Stimulated activated naive CD4-positive, alpha-beta T cell treated with Interleukin-2 at 50 U/mL for 16 hours (primary cell): Measurements from ENCODE around the gene GTF2H4.
"Not testable (repeated sequence)": the region's sequence is repeated elsewhere in the genome, so short reads cannot be mapped to it uniquely, and the experiment has no call there.

Experiments used
- DNase-seq: peaks from one replicate; lab custom pipeline; 2025; lab: John Stamatoyannopoulos, UW

GTF2H4 gene

DNA sequence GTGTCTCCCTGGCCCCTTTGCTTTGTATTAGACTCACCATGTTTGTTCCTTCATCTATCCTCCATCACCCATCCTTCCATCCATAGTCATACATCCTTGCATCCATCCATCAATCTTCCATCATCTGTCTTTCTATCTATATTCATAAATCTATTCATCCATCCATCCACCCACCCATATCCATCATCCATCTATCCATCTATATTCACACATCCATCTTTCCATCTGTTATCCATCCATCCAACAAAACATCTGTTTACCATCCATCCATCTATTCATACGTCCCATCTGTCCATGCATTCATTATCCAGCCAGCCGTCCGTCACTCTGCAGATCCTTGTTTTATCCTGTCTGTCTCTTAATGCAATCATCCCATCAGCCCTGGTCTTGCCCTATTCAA lies 13.1 kb upstream of the GTF2H4 start:
- no peak for DNase-seq

DNA sequence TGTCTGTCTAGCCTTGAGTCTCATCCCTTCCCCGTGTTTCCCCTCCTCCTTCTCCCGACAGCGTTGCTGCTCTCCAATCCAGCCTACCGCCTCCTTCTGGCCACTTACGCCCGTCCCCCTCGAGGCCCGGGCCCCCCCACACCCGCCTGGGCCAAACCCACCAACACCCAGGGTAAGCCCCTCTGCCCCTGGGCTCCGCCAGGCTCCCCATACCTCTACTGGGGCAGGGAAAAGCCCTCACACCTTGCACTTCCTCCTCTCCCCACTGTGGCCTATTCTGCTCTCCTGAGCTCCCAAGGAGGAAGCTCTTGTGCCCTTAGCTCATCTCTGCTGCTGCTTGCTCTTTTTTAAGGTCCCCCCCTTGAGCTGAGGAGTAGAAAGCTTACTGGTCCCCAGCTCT lies 12.7 kb upstream of the GTF2H4 start:
- DNase-seq, result no peak

DNA sequence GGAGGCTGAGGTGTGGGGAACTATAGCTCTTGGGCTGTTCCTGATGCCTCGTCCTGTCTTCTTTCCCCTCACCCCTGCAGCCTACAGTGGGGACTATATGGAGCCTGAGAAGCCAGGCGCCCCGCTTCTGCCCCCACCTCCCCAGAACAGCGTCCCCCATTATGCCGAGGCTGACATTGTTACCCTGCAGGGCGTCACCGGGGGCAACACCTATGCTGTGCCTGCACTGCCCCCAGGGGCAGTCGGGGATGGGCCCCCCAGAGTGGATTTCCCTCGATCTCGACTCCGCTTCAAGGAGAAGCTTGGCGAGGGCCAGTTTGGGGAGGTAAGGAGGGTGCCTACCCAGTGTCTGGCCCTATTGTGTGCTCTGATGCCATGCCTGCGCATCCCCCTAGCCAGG lies 11.5 kb upstream of the GTF2H4 start:
- no peak for DNase-seq

DNA sequence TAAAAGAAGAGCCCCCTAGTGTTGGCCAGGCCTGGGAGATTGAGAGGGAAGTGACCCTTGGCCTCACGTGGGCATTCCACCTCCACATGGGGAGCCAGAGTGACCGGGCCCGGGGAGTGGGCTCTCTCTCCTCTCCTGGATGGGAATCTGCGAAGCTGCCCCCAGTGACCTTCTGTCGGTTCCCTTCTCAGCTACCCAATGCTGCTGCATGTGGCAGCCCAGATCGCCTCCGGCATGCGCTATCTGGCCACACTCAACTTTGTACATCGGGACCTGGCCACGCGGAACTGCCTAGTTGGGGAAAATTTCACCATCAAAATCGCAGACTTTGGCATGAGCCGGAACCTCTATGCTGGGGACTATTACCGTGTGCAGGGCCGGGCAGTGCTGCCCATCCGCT lies 10.1 kb upstream of the GTF2H4 start:
- DNase-seq, result no peak

DNA sequence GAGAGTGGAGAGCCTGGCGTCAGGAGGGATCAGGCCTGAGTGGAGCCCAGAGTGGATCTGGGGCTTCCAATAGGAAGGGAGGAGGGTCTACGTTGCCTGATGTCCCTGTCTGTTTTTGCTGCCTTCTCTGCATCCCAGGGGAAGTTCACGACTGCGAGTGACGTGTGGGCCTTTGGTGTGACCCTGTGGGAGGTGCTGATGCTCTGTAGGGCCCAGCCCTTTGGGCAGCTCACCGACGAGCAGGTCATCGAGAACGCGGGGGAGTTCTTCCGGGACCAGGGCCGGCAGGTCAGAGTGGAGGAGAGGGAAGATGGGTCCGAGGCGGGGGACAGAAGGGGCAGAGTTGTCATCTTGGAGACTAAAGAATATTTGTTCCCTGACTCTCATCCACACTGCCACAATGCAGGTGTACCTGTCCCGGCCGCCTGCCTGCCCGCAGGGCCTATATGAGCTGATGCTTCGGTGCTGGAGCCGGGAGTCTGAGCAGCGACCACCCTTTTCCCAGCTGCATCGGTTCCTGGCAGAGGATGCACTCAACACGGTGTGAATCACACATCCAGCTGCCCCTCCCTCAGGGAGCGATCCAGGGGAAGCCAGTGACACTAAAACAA lies 9.2 kb upstream of the GTF2H4 start:
- DNase-seq, result no peak

DNA sequence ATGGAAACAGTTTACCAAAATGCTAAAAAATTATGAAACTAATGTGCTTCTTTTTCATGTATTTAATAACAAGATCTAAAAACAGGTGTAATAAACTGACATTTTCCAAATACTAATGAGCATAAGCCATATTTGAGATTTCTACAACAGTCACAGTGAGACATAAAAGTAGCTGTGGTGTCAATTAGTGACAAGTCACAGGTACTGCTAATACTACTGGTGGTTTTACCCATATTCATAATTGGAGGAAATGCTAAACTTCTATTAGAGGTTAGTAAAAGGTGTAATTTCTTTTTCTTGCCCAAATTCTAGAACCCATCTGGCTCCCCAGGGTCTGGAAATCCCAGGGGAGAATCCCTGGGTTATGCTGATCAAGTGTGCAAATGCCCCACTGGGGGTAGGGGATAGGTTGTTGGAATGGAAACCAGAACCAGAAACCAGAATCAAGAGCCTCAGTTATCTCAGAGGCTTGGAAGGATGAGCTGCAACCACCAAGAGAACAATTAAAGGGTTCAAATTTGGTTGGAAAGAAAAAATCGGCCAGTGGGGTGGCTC lies 7.1 kb upstream of the GTF2H4 start:
- no peak for DNase-seq

DNA sequence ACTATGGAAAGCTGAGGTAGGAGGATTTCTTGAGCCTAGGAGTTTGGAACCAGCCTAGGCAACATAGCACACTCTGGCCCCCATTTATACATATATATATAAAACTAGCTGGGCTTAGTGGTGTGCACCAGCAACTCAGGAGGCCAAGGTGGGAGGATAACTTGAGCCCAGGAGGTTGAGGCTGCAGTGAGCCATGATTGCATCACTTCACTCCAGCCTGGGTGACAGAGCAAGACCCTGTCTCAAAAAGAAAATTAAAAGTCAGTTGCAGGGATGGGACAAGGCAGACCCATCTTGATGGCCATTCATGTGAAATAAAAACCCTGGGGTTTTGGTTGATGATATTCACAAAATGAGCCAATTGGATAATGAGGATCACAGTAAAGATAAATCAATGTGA lies 6.6 kb upstream of the GTF2H4 start:
- no peak for DNase-seq

DNA sequence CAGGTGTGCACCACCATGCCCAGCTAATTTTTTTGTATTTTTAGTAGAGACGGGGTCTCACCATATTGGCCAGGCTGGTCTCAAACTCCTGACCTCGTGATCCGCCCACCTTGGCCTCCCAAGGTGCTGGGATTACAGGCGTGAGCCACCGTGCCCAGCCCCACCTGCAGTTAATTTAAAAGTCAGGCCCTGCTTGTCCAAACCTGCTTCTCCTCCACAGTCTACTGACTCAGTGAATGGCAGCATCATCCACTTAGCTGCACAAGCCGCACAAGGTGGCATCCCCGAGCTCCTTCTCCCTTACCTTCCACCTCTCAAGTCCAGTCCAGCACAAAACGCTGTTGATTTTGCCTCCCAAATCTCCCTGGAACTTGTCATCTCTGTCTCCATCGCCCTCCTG lies 5.8 kb upstream of the GTF2H4 start:
- DNase-seq, result not testable (repeated sequence)

DNA sequence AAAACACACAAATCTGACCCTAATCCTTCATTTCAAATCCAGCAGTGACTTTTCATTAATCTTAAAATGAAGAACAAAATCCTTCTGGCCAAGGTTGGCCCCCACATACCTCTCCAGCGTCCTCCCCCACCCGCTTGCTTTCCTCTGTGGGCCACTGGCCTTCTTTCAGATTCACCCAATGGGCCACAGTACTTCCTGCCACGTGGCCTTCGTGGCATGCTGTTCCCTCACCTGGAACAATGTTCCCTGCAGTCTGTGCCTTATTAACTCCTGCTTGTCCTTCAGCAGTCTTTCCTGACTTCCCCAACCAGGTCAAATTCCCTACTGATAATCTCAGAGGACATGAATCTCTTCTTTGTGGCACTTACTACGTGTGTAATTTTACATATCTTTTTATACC lies 5.3 kb upstream of the GTF2H4 start:
- DNase-seq, result no peak

DNA sequence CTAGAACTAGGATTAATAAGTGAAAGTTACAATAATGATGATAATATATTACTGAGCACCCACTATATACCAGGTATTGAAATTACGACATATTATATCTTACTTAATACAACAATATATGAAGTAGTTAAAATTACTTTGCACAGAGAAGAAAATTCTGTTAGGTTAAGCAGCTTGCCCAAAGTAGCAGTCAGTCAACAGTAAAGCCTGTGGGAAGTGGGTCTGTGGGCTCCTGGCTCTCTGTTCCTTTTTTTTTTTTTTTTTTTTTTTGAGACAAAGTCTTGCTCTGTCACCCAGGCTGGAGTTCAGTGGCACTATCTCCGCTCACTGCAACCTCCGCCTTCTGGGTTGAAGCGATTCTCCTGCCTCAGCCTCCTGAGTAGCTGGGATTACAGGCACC lies 4.8 kb upstream of the GTF2H4 start:
- no peak for DNase-seq

DNA sequence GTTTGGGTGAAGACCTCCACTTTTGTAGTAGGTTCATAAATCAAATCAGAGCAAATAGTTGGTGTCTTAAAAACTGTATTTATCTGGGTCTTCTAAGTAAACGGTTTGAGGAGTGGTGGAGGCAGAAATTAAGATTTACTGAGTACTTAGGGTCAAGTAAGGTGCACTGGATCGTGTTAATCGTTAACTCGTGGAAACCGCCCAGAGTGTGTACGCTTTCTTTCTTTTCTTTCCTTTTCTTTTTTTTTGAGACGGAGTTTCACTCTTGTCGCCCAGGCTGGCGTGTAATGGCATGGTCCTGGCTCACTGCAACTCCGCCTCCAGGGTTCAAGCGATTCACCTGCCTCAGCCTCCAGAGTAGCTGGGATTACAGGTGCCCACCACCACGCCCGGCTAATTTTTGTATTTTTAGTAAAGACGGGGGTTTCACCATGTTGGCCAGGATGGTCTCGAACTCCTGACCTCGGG lies 683 bp upstream of the GTF2H4 start:
- DNase-seq, result not testable (repeated sequence)

DNA sequence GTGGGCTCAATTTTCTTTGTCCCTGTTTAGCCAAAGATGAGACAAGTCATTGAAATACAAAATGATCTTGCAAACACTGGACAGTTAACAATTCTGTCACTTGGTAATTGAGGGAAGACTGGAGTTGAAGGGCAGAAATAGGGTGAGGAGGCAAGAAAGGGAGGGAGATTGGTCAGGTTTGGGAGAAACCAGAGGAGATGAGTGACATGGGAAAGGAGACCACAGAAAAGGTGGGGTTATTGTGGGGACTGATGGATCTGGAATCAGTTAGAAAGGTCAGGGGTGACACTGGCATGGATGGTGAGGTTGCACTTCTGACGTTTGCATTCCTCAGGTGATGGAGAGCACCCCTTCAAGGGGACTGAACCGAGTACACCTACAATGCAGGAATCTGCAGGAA lies 693 bp downstream of the GTF2H4 start:
- DNase-seq, result no peak

DNA sequence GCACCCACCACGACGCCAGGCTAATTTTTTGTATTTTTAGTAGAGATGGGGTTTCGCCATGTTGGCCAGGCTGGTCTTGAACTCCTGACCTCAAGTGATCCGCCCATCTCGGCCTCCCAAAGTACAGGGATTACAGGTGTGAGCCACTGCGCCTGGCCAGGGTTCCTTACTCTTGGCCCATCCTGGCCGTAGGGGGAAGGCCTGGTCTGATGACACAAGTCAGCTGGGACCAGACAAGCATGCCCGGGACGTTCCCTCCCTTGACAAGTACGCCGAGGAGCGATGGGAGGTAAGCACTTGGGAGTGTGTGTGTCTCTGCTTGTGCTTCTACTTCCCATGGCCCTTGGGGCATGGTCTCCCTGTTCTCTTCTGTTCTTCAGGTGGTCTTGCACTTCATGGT lies 2.5 kb downstream of the GTF2H4 start:
- DNase-seq, result not testable (repeated sequence)

DNA sequence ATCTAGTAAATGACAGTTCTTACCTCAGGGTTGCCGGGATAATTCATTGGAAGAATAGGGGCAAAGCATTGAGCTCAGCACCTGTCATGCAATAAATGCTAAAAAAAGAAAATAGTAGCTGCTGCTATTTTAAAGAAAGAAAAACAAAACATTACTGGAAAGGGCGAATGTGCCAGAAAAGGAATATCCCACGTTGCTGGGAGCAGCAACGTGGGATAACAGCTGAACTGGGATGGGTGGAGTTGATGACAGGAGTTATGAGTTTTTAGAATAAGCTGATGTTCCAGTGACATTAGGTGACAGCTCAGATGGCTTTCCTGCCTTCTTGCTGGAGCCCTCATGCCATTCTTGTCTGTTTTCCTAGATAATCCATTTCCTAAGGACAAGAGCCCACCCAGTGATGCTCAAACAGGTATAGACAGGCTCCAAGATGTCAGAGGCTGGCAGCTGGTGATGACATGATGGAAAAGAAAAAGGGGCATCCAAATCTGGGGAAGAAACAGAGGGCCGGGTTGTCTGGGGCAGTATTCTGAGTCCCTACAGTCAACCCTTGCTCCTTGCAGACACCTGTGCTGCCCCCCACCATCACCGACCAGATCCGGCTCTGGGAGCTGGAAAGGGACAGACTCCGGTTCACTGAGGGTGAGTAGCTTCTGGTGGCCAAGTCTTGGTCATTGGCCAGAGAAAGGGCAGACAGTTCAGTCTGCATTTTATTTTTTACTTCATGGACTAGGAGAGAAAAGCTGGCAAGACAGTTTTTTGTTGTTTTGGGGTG lies 4.9 kb downstream of the GTF2H4 start:
- no peak for DNase-seq

DNA sequence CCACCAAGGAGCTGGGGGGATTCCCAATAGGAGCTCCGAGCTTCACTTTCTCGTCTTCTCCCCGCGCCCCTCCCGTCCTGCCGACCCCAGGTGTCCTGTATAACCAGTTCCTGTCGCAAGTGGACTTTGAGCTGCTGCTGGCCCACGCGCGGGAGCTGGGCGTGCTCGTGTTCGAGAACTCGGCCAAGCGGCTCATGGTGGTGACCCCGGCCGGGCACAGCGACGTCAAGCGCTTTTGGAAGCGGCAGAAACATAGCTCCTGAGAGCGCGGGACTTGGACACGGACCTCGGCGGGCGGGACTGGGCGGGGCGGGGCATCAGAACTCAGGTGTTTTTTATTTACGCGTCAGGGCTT lies 5.7 kb downstream of the GTF2H4 start:
- DNase-seq, result no peak

DNA sequence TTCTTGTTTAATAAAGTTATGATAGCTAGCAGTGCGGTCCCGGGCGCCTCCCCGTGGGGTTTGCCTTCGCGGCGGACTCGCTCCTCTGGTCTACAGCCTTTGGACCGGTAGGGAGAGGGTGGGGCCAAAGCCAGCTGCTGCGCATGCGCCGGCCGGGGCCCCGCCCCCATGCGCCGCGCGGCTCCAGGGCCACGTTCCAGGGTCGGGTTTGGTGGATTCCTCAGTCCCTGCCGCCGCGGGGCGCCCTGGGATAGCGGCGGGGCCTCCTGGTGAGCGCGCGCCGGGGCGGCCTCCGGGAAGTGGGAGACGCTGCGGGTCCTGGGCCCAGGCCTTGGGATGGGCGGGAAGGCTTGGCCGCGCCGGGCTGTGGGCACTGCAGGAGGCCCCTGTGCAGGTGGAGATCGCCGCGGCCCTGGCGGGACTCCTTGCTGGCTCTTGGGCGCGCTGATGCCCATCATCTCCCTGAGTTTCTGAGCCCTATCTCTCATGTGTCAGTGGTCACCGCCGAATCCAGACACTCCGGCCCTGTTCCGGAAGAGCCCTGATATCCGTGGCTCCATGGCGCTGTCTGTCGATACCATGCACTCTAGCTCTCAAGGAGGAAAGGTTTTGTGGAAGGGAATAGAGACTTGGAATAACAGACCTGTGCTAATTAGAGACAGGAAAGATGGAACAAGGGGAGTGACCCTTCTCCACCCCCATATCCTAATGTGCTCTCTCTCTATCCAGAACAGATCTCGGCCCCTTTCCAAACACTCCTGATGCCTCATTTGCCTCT lies 6.3 kb downstream of the GTF2H4 start, which contains the start of gene VARS2:
Gene VARS2 (plus strand): TSS at position 163 of the 778 bp plus-strand sequence. CDS start 599 bp downstream, at position 762.
- peak; percentile 76 for DNase-seq

DNA sequence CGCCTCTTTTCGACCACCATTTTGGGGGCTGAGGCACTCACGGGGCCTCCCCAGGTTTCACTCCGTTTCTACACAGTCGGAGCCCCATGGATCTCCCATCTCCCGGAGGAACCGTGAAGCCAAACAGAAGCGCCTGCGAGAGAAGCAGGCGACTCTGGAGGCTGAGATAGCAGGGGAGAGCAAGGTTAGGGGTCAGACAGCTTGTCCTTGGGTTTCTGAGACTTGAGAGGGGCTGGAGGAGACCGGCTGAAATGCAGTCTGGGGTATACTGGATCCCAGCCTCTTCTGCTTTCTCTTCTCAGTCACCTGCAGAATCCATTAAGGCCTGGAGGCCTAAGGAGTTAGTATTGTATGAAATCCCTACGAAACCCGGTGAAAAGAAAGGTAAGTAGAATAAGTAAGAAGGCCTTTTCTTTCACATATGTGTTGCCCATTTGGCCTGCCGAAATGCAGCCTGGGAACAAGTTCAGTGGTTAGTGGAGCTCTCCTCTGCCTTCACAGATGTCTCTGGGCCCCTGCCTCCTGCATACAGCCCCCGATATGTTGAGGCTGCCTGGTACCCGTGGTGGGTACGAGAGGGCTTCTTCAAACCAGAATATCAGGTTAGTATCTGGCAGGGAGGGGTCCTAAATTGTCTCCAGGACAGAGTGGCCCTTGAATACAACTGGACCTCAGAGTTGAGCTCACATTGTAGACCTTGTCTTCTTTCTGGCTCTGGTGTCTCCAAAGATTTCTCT lies 7.0 kb downstream of the GTF2H4 start:
- DNase-seq, result no peak

DNA sequence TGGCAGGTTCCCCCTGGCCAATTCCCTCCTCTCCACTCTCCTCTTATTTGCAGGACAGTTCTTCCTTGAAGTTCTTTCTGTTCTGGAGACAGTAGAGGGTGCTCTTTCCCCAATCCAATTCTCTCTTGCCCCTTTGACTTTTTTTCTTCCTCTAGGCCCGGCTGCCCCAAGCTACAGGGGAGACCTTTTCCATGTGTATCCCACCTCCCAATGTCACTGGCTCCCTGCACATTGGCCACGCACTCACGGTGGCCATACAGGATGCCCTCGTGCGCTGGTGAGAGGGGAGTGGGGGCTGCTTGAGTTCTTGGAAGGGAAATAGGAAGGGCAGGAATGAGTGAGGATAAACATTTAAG lies 7.6 kb downstream of the GTF2H4 start:
- no peak for DNase-seq

DNA sequence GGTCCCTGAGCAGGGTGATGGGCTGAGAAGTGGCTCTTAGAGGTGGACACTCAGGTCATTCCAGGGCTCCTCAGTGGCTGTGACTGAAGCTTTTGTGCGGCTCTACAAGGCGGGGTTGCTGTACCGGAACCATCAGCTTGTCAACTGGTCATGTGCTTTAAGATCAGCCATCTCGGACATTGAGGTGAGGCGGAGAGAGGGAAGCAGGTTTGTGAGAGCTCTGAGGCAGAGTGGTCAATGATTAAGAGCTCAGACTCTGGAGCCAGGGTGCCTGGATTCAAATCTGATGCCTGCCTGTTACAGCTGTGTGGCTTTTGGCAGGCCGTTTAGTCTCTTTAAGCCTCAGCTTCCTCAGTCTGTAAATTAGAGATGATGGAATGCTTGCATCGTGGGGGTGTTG lies 9.0 kb downstream of the GTF2H4 start:
- DNase-seq, result no peak

DNA sequence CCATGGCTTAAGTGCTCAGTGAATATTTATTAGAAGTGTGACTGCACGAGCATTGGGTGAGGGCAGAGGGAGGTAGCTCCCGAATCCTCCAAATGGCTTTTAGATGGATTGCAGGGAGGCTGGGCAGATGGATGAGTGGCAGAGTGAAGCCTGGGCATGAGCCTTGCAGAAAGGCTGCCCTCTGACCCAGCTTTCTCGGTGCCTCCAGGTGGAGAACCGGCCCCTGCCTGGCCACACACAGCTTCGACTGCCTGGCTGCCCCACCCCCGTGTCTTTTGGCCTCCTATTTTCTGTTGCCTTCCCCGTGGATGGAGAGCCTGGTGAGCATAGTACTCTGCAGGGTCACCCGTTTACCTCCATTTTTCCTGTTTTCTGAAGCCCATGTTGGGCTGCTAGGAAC lies 9.5 kb downstream of the GTF2H4 start:
- DNase-seq, result no peak

DNA sequence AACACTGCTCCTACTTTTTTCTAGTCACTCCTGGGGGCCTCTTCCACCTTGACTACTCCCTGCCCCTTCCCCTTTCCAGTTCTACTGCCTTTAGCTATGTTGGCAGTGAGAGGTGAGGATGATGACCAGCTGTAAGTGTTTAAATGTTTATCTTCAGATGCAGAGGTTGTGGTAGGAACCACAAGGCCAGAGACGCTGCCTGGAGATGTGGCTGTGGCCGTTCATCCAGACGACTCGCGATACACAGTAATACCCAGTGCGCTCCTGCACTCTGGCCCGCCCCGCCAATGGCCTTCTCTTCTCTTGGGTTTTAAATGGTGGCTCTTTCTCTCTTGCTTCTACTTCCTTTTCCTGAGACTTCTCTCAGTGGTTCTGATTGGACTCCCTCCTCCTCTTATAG lies 10.7 kb downstream of the GTF2H4 start:
- DNase-seq, result no peak

DNA sequence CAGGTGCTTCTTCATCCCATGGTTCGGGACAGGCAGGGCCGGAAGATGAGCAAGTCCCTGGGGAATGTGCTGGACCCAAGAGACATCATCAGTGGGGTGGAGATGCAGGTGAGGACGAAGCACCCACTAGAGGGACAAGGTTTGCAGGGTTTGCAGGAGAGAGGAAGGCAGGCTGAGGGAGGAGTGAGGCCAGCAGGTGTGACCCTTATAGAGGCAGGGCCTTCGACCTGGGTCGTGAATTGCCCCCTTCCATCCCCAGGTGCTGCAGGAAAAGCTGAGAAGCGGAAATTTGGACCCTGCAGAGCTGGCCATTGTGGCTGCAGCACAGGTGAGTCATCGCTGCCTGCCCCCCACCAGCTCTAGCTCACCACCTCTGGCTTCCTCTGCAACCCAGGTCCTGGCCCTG lies 14.4 kb downstream of the GTF2H4 start:
- DNase-seq, result no peak
